Suprapubic skin (tissue), 4 donors: ENCODE measurements around the gene UBXN1. TPM values are rescaled to one million over a fixed set of nuclear protein-coding genes. Genes with fewer than 3 reads are reported as not detected.

Experiments
- DNase-seq, 2 donors: peaks; one replicate each; pipeline ENCODE4 v3.0.0-alpha.2; 2019; ENCODE audit warnings: low spot score in 2 of 2
- H3K27ac ChIP-seq: fragments of 200-600 bp; sonication (generic); one replicate; pipeline ENCODE4 v1.5.1; 2019
- H3K27me3 ChIP-seq: fragments of 200-600 bp; sonication (generic); one replicate; pipeline ENCODE4 v1.5.1; 2019
- H3K36me3 ChIP-seq: fragments of 200-600 bp; sonication (generic); one replicate; pipeline ENCODE4 v1.5.1; 2019
- H3K4me1 ChIP-seq: fragments of 200-600 bp; sonication (generic); one replicate; pipeline ENCODE4 v1.5.1; 2019
- H3K4me3 ChIP-seq: fragments of 200-600 bp; sonication (generic); one replicate; pipeline ENCODE4 v1.5.1; 2019; ENCODE audit warnings: mild to moderate bottlenecking
- H3K9me3 ChIP-seq: fragments of 200-600 bp; sonication (generic); one replicate; pipeline ENCODE4 v1.5.1; 2019
- CTCF ChIP-seq, 2 donors: fragments of 200-600 bp in 1 of 2; fragments of 450-650 bp in 1 of 2; sonication (generic) in 1 of 2; IDR thresholded peaks; one replicate each; pipeline ENCODE4 v1.5.1; 2016 to 2019; ENCODE audit warnings: antibody characterized with exemption in 2 of 2, mild to moderate bottlenecking in 1 of 2, moderate library complexity in 1 of 2
- EP300 ChIP-seq: sonication (generic); formaldehyde crosslinking; IDR thresholded peaks from one replicate; pipeline ENCODE4 v1.6.1; 2017; ENCODE audit warnings: antibody characterized with exemption
- POLR2A ChIP-seq, 2 donors: fragments of 450-650 bp; IDR thresholded peaks; one replicate each; pipeline ENCODE4 v1.6.1; 2017; ENCODE audit warnings: antibody characterized with exemption in 2 of 2, mild to moderate bottlenecking in 2 of 2, moderate library complexity in 2 of 2
- POLR2AphosphoS5 ChIP-seq, 3 donors: sonication (generic); formaldehyde crosslinking; IDR thresholded peaks; one replicate each; pipeline ENCODE4 v1.6.1; 2017; ENCODE audit warnings: antibody characterized with exemption in 3 of 3
- WGBS: methylation state at CpG from one replicate; pipeline ENCODE4 v1.1.5; 2018; 5-methylcytosine and 5-hydroxymethylcytosine counted together
- total RNA-seq, 4 donors: library from RNA; depleted of rRNA; stranded (reverse); fragments of >200 nt; gene quantifications; one replicate each; pipeline ENCODE4 v1.1.0, GENCODE V29; 2016

UBXN1 gene
- total RNA-seq, 4 donors from 2014 or later: 125 to 194 (median 143) TPM

- no peaks in the 10 kb centered on the region for H3K27me3 ChIP-seq
- H3K4me1 ChIP-seq: peaks cover 19% of the 10 kb centered on the region
- DNase-seq: no peak
- H3K27ac ChIP-seq: no peak overlapping the region
- TF ChIP-seq CTCF (IDR thresholded peaks at IDR 0.05) (no peak), EP300 (no peak)
- H3K36me3 ChIP-seq: peaks cover 99% of the 10 kb centered on the region
- H3K4me3 ChIP-seq: no peak overlapping the region
- no peaks in the 10 kb centered on the region for H3K9me3 ChIP-seq
- 80% methylated on average over 11 of the region's 11 CpGs for WGBS
Measured at GRCh38 chr11:62716816-62717215, 37.9 kb upstream of the UBXN1 start.

- TF ChIP-seq EP300 (no peak), POLR2A (IDR thresholded peaks at IDR 0.05) (no peak), CTCF (IDR thresholded peaks at IDR 0.05) (no peak), POLR2AphosphoS5 (IDR thresholded peaks at IDR 0.05) (no peak)
- Histone ChIP-seq H3K9me3 (no peaks in the 10 kb centered on the region), H3K4me3 (no peak overlapping the region), H3K4me1 (peaks cover 17% of the 10 kb centered on the region), H3K36me3 (peaks cover 99% of the 10 kb centered on the region), H3K27ac (no peak overlapping the region), H3K27me3 (no peaks in the 10 kb centered on the region)
- WGBS: 82% methylated on average over 5 of the region's 5 CpGs
- DNase-seq: no peak
Measured at GRCh38 chr11:62716206-62716605, 37.3 kb upstream of the UBXN1 start.

GRCh38 chr11:62715150-62716130 lies 36.6 kb upstream of the UBXN1 start:
- H3K27ac ChIP-seq: no peak overlapping the region
- no peaks in the 10 kb centered on the region for H3K27me3 ChIP-seq
- TF ChIP-seq POLR2AphosphoS5 (IDR thresholded peaks at IDR 0.05): no peak
- H3K9me3 ChIP-seq: no peaks in the 10 kb centered on the region
- H3K4me3 ChIP-seq: no peak overlapping the region
- H3K4me1 ChIP-seq: peaks cover 16% of the 10 kb centered on the region
- no peak for DNase-seq
- 82% methylated on average over 24 of the region's 24 CpGs for WGBS
- H3K36me3 ChIP-seq: peaks cover 98% of the 10 kb centered on the region

- Histone ChIP-seq H3K4me3 (no peak overlapping the region), H3K9me3 (no peaks in the 10 kb centered on the region), H3K27ac (no peak overlapping the region), H3K27me3 (no peaks in the 10 kb centered on the region), H3K4me1 (peaks cover 30% of the 10 kb centered on the region), H3K36me3 (peaks cover 77% of the 10 kb centered on the region)
- no peak for TF ChIP-seq POLR2AphosphoS5 (IDR thresholded peaks at IDR 0.05)
- no peak for TF ChIP-seq EP300
- TF ChIP-seq POLR2A (IDR thresholded peaks at IDR 0.05): no peak
- no peak for TF ChIP-seq CTCF (IDR thresholded peaks at IDR 0.05)
- DNase-seq: no peak
- 91% methylated on average over 2 of the region's 2 CpGs for WGBS
Measured at GRCh38 chr11:62713343-62713742, 34.5 kb upstream of the UBXN1 start.

GRCh38 chr11:62712861-62713260 lies 34.0 kb upstream of the UBXN1 start:
- H3K4me3 ChIP-seq: no peak overlapping the region
- no peak overlapping the region for H3K27ac ChIP-seq
- TF ChIP-seq EP300 (no peak), POLR2AphosphoS5 (IDR thresholded peaks at IDR 0.05) (no peak), CTCF (IDR thresholded peaks at IDR 0.05) (no peak)
- no peaks in the 10 kb centered on the region for H3K27me3 ChIP-seq
- H3K36me3 ChIP-seq: peaks cover 73% of the 10 kb centered on the region
- no peak for DNase-seq
- 71% methylated on average over 3 of the region's 3 CpGs for WGBS
- peaks cover 33% of the 10 kb centered on the region for H3K4me1 ChIP-seq
- H3K9me3 ChIP-seq: no peaks in the 10 kb centered on the region
